GM12878 (cell line): ENCODE results near the gene DCN. TPM values are rescaled to one million over a fixed set of nuclear protein-coding genes. Genes with fewer than 3 reads are reported as not detected.

Experiments
- ATAC-seq: fragments of 200-7000 bp; cut with Tn5 transposase; 3 replicates; pipeline ENCODE4 v1.9.1; 2020; ENCODE audit warnings: mild to moderate bottlenecking, moderate library complexity
- BruUV-seq: library from RNA; stranded (reverse); fragments of 400-500 nt; replicated peaks from 2 replicates; lab custom pipeline; 2021; lab: Mats Ljungman, UMichigan
- CTCF ChIA-PET: fragments of 300-600 bp; sonication (Branson Sonifier 250); formaldehyde crosslinking; extraction: SDS; loops from one replicate; lab custom pipeline; 2021; ENCODE audit warnings: inconsistent platforms; lab: Yijun Ruan, JAX
- POLR2A ChIA-PET: fragments of 350-600 bp; formaldehyde crosslinking; extraction: SDS; loops from one replicate; lab custom pipeline; 2021; ENCODE audit warnings: inconsistent platforms; lab: Charles Lee
- RAD21 ChIA-PET: fragments of 300-600 bp; sonication (Branson Sonifier 250); formaldehyde crosslinking; loops from one replicate; lab custom pipeline; 2023; ENCODE audit warnings: antibody characterized with exemption; ENCODE audit not compliant: unreplicated experiment; lab: Charles Lee
- SMC1A ChIA-PET: fragments of 300-600 bp; sonication (Branson Sonifier 250); formaldehyde crosslinking; loops from one replicate; lab custom pipeline; 2023; ENCODE audit not compliant: unreplicated experiment, uncharacterized antibody; lab: Charles Lee
- DNase-seq: peaks from one replicate; pipeline ENCODE4 v3.0.0-alpha.2; 2011; ENCODE audit warnings: low read depth, low spot score
- FAIRE-seq: peaks from 3 replicates; lab custom pipeline; 2011; peaks lifted over from hg19 to GRCh38; lab: Jason Lieb, UNC
- H2AFZ ChIP-seq: 2 replicates; pipeline ENCODE4 v1.6.0; 2011; ENCODE audit warnings: low read depth, low read length, control low read depth; ENCODE audit not compliant: control insufficient read depth
- H3K27ac ChIP-seq: 2 replicates; pipeline ENCODE4 v1.5.1; 2011; ENCODE audit warnings: control low read depth; ENCODE audit not compliant: control insufficient read depth, insufficient read depth
- H3K27me3 ChIP-seq, 2 experiments: replicated peaks in 1 of 2; 2 replicates each; pipeline versions ENCODE4 v1.6.0 to v1.6.1; 2011; ENCODE audit warnings: low read length in 1 of 2; ENCODE audit not compliant: control insufficient read depth in 2 of 2, insufficient read depth in 2 of 2
- H3K36me3 ChIP-seq, 2 experiments: 2 replicates each; pipeline ENCODE4 v1.5.1; 2011; ENCODE audit warnings: low read length in 1 of 2; ENCODE audit not compliant: control insufficient read depth in 2 of 2, insufficient read depth in 2 of 2
- H3K4me1 ChIP-seq: 2 replicates; pipeline ENCODE4 v1.6.1; 2011; ENCODE audit warnings: mild to moderate bottlenecking, low read length, moderate library complexity, mixed read lengths; ENCODE audit not compliant: control insufficient read depth, insufficient read depth
- H3K4me2 ChIP-seq: 2 replicates; pipeline ENCODE4 v1.6.0; 2011; ENCODE audit warnings: control low read depth; ENCODE audit not compliant: control insufficient read depth, insufficient read depth
- H3K4me3 ChIP-seq: fragments of 200-600 bp; sonication (generic); 2 replicates; pipeline ENCODE4 v1.5.1; 2016
- H3K79me2 ChIP-seq: 2 replicates; pipeline ENCODE4 v1.6.0; 2011; ENCODE audit warnings: low read length; ENCODE audit not compliant: control insufficient read depth, insufficient read depth
- H3K9ac ChIP-seq: 2 replicates; pipeline ENCODE4 v1.8.0; 2011; ENCODE audit warnings: low read length, control low read depth, mixed read lengths; ENCODE audit not compliant: control insufficient read depth, insufficient read depth
- H3K9me3 ChIP-seq: replicated peaks from 3 replicates; pipeline ENCODE4 v1.5.1; 2011; ENCODE audit warnings: mild to moderate bottlenecking, low read length; ENCODE audit not compliant: control insufficient read depth, insufficient read depth
- H4K20me1 ChIP-seq: 2 replicates; pipeline ENCODE4 v1.6.0; 2011; ENCODE audit not compliant: control insufficient read depth, insufficient read depth
- CEBPB ChIP-seq, 2 experiments: fragments of 150-350 bp in 1 of 2; IDR thresholded peaks; 2 replicates each; pipeline ENCODE4 v1.6.1; 2012 to 2014; ENCODE audit warnings: low read depth in 2 of 2, low read length in 2 of 2, borderline replicate concordance in 1 of 2, inconsistent platforms in 1 of 2
- EP300 ChIP-seq, 2 experiments: fragments of 150-350 bp in 1 of 2; IDR thresholded peaks; 2 replicates each; pipeline ENCODE4 v1.6.1; 2011 to 2012; ENCODE audit warnings: low read depth in 2 of 2, low read length in 2 of 2, borderline replicate concordance in 1 of 2, improper control_type of control experiment in 1 of 2, inconsistent platforms in 1 of 2; ENCODE audit not compliant: control insufficient read depth in 1 of 2
- HDAC6 ChIP-seq: fragments of 200-600 bp; sonication (generic); IDR thresholded peaks from one replicate; pipeline ENCODE4 v1.8.0; 2017; ENCODE audit warnings: antibody characterized with exemption; ENCODE audit not compliant: unreplicated experiment
- MAX ChIP-seq: IDR thresholded peaks from 2 replicates; pipeline ENCODE4 v1.6.1; 2012; ENCODE audit warnings: low read depth, low read length, improper control_type of control experiment
- TARDBP ChIP-seq: IDR thresholded peaks from 2 replicates; pipeline ENCODE4 v1.6.1; 2016; ENCODE audit warnings: borderline replicate concordance
- YBX1 ChIP-seq: fragments of 450-650 bp; IDR thresholded peaks from 2 replicates; pipeline ENCODE4 v1.6.1; 2016; ENCODE audit warnings: antibody characterized with exemption
- ZNF687 ChIP-seq: fragments of 450-650 bp; IDR thresholded peaks from 2 replicates; pipeline ENCODE4 v1.6.1; 2017; ENCODE audit warnings: mild to moderate bottlenecking, moderate library complexity
- in situ Hi-C: fragments of 300-500 bp; cut with MboI; formaldehyde crosslinking; loops from 9 replicates; pipeline ENCODE4 v1.14.3; 2018; ENCODE audit warnings: mixed read lengths
- intact Hi-C: fragments of 100-400 bp; cut with micrococcal nuclease; formaldehyde crosslinking; loops from one replicate; pipeline ENCODE4 v1.14.2; 2022; ENCODE audit not compliant: unreplicated experiment
- polyA plus RNA-seq, 11 experiments: library from polyadenylated mRNA; depleted of rRNA in 4 of 11; unstranded in 6 of 11; stranded (reverse) in 5 of 11; fragments of >200 nt; fragmentation: Nextera tagmentation in 4 of 11; fragmentation: Illumina TruSeq in 1 of 11; extraction: Ambion mirVana in 4 of 11; extraction: Trizol in 1 of 11; gene quantifications; 1 replicate in 1 of 11; 2 replicates in 10 of 11; pipeline versions ENCODE4 v1.2.1 to v1.2.3, GENCODE V29; 2011 to 2016; ENCODE audit warnings: inconsistent platforms in 2 of 11, missing spikeins in 2 of 11, low read depth in 1 of 11
- total RNA-seq, 4 experiments: library from RNA; depleted of rRNA in 3 of 4; stranded (reverse); fragments of >200 nt in 3 of 4; fragmentation: Illumina TruSeq in 1 of 4; extraction: Trizol in 1 of 4; gene quantifications; 2 replicates each; pipeline versions ENCODE4 v1.2.1 to v1.2.3, GENCODE V29; 2013 to 2021

DCN gene
- total and polyA plus RNA-seq, 10 of the 15 experiments (the other 5 are each of a cell fraction or from before 2014, with no cell fraction given), result 0.07 to 2.1 (median 0.75) TPM; not detected in 6

- Histone ChIP-seq H3K36me3 (no peaks in the 10 kb centered on the region), H3K4me1 (no peaks in the 10 kb centered on the region), H3K27ac (no peak overlapping the region), H3K4me2 (no peak overlapping the region), H3K27me3 (no peaks in the 10 kb centered on the region), H3K79me2 (no peaks in the 10 kb centered on the region), H3K9me3 (no peaks in the 10 kb centered on the region), H3K4me3 (no peak overlapping the region), H3K9ac (no peak overlapping the region), H4K20me1 (no peaks in the 10 kb centered on the region)
- DNase-seq, result no peak
- CTCF ChIA-PET, result interaction anchor here (0.8 kb wide), 1 partner anchor 11 kb away, joined by 3 read pairs; no protein-coding TSS in a partner anchor
- in situ Hi-C loops (no loop called here), intact Hi-C loops (no loop called here)
- no peak for FAIRE-seq
- no TSS peak for BruUV-seq
- no peak for ATAC-seq
- TF ChIP-seq YBX1 (no peak), MAX (no peak), EP300 (IDR thresholded peaks at IDR 0.05; ENCODE audit: borderline replicate concordance in 1 of 2, control insufficient read depth in 1 of 2, low read depth in 2 of 2, low read length in 2 of 2) (no peak), HDAC6 (no peak), ZNF687 (no peak), TARDBP (no peak), CEBPB (IDR thresholded peaks at IDR 0.05; ENCODE audit: borderline replicate concordance in 1 of 2, low read depth in 2 of 2, low read length in 2 of 2) (no peak)
- TF ChIP-seq, all 136 proteins: peak for 0
- ChIA-PET RAD21 (no interaction called here), POLR2A (no interaction called here), SMC1A (no interaction called here)
- H2AFZ ChIP-seq, result no peak overlapping the region
Measured at GRCh38 chr12:91188778-91189177, 6.2 kb upstream of the DCN start.
